ENCODE data around the gene PLA2G4F. TPM values are rescaled to one million over a fixed set of nuclear protein-coding genes. Genes with fewer than 3 reads are reported as not detected.

Gene PLA2G4F
- total RNA-seq, result under 1 TPM in 1 of 3 donors, not detected in 2; 0.30 TPM

GRCh38 chr15:42156243-42156922, at the start of gene PLA2G4F:
Gene PLA2G4F, minus strand, starts transcription at chr15:42156636. Its CDS starts 87 bp downstream, at chr15:42156549.
- no peaks in the 10 kb centered on the region for H3K27me3 Mint-ChIP-seq (ENCODE audit: low read depth)
- H3K4me3 Mint-ChIP-seq, result no peak within 1 kb of the TSS
- DNase-seq (no peak), ATAC-seq (no peak)
- no peaks in the 10 kb centered on the region for H3K4me1 Mint-ChIP-seq (ENCODE audit: low read depth)
- peaks cover 7% of the 10 kb centered on the region for H3K36me3 Mint-ChIP-seq (ENCODE audit: insufficient read depth)
- no peaks in the 10 kb centered on the region for H3K9me3 Mint-ChIP-seq

- Mint-ChIP-seq H3K4me3 (no peak overlapping the region), H3K4me1 (ENCODE audit: low read depth) (peaks cover 47% of the 10 kb centered on the region), H3K27me3 (ENCODE audit: low read depth) (no peaks in the 10 kb centered on the region), H3K9me3 (no peaks in the 10 kb centered on the region), H3K36me3 (ENCODE audit: insufficient read depth) (peaks cover 13% of the 10 kb centered on the region)
- ATAC-seq (no peak), DNase-seq (no peak)
Observed at GRCh38 chr15:42203891-42204290, 47.5 kb upstream of the PLA2G4F start.

- no peaks in the 10 kb centered on the region for H3K27me3 Mint-ChIP-seq (ENCODE audit: low read depth)
- no peak overlapping the region for H3K4me3 Mint-ChIP-seq
- H3K4me1 Mint-ChIP-seq (ENCODE audit: low read depth), result peaks cover 44% of the 10 kb centered on the region
- ATAC-seq, result no peak
- no peaks in the 10 kb centered on the region for H3K9me3 Mint-ChIP-seq
- H3K36me3 Mint-ChIP-seq (ENCODE audit: insufficient read depth), result peaks cover 16% of the 10 kb centered on the region
- no peak for DNase-seq
Observed at GRCh38 chr15:42202653-42203052, 46.2 kb upstream of the PLA2G4F start.

- Mint-ChIP-seq H3K4me3 (no peak overlapping the region), H3K9me3 (no peaks in the 10 kb centered on the region), H3K4me1 (ENCODE audit: low read depth) (peaks cover 35% of the 10 kb centered on the region), H3K27me3 (ENCODE audit: low read depth) (no peaks in the 10 kb centered on the region), H3K36me3 (ENCODE audit: insufficient read depth) (peaks cover 20% of the 10 kb centered on the region)
- DNase-seq (no peak), ATAC-seq (no peak)
Observed at GRCh38 chr15:42201801-42202200, 45.4 kb upstream of the PLA2G4F start.

- no peaks in the 10 kb centered on the region for H3K27me3 Mint-ChIP-seq (ENCODE audit: low read depth)
- H3K36me3 Mint-ChIP-seq (ENCODE audit: insufficient read depth), result peaks cover 32% of the 10 kb centered on the region
- H3K4me1 Mint-ChIP-seq (ENCODE audit: low read depth), result peaks cover 25% of the 10 kb centered on the region
- no peak for DNase-seq
- no peaks in the 10 kb centered on the region for H3K9me3 Mint-ChIP-seq
- ATAC-seq, result no peak
- H3K4me3 Mint-ChIP-seq, result no peak overlapping the region
Observed at GRCh38 chr15:42199126-42199525, 42.7 kb upstream of the PLA2G4F start.

- no peaks in the 10 kb centered on the region for H3K9me3 Mint-ChIP-seq
- H3K4me1 Mint-ChIP-seq (ENCODE audit: low read depth), result peaks cover 24% of the 10 kb centered on the region
Observed at GRCh38 chr15:42198516-42198915, 42.1 kb upstream of the PLA2G4F start.

GRCh38 chr15:42194513-42194912, 38.1 kb upstream of the PLA2G4F start:
- Mint-ChIP-seq H3K9me3 (no peaks in the 10 kb centered on the region), H3K4me3 (no peak overlapping the region), H3K27me3 (ENCODE audit: low read depth) (no peaks in the 10 kb centered on the region), H3K36me3 (ENCODE audit: insufficient read depth) (peaks cover 43% of the 10 kb centered on the region), H3K4me1 (ENCODE audit: low read depth) (peaks cover 35% of the 10 kb centered on the region)
- no peak for ATAC-seq
- no peak for DNase-seq

More at GRCh38 chr15:42198516-42198915, 42.1 kb upstream of the PLA2G4F start:
- Mint-ChIP-seq H3K27me3 (ENCODE audit: low read depth) (no peaks in the 10 kb centered on the region), H3K36me3 (ENCODE audit: insufficient read depth) (peaks cover 32% of the 10 kb centered on the region), H3K4me3 (no peak overlapping the region)
- DNase-seq (no peak), ATAC-seq (no peak)

- peaks cover 36% of the 10 kb centered on the region for H3K4me1 Mint-ChIP-seq (ENCODE audit: low read depth)
- H3K4me3 Mint-ChIP-seq, result peak overlapping the region; percentile 52
- peaks cover 47% of the 10 kb centered on the region for H3K36me3 Mint-ChIP-seq (ENCODE audit: insufficient read depth)
- ATAC-seq (peak; percentile 70 to 85), DNase-seq (no peak)
- H3K9me3 Mint-ChIP-seq, result no peaks in the 10 kb centered on the region
- H3K27me3 Mint-ChIP-seq (ENCODE audit: low read depth), result no peaks in the 10 kb centered on the region
Observed at GRCh38 chr15:42193383-42193782, 36.9 kb upstream of the PLA2G4F start.

- Mint-ChIP-seq H3K4me3 (no peak overlapping the region), H3K36me3 (ENCODE audit: insufficient read depth) (peaks cover 48% of the 10 kb centered on the region), H3K27me3 (ENCODE audit: low read depth) (no peaks in the 10 kb centered on the region), H3K9me3 (no peaks in the 10 kb centered on the region), H3K4me1 (ENCODE audit: low read depth) (peaks cover 36% of the 10 kb centered on the region)
- DNase-seq (no peak), ATAC-seq (peak in 1 of 2 donors; percentile 25)
Observed at GRCh38 chr15:42191610-42192346, 35.3 kb upstream of the PLA2G4F start.

GRCh38 chr15:42190370-42190769, 33.9 kb upstream of the PLA2G4F start:
- ATAC-seq (no peak), DNase-seq (no peak)
- no peaks in the 10 kb centered on the region for H3K9me3 Mint-ChIP-seq
- no peaks in the 10 kb centered on the region for H3K27me3 Mint-ChIP-seq (ENCODE audit: low read depth)
- H3K36me3 Mint-ChIP-seq (ENCODE audit: insufficient read depth), result peaks cover 49% of the 10 kb centered on the region
- peaks cover 29% of the 10 kb centered on the region for H3K4me1 Mint-ChIP-seq (ENCODE audit: low read depth)
- no peak overlapping the region for H3K4me3 Mint-ChIP-seq

GRCh38 chr15:42185801-42186200, 29.4 kb upstream of the PLA2G4F start:
- DNase-seq (no peak), ATAC-seq (no peak)
- H3K4me3 Mint-ChIP-seq, result no peak overlapping the region
- peaks cover 57% of the 10 kb centered on the region for H3K36me3 Mint-ChIP-seq (ENCODE audit: insufficient read depth)
- H3K27me3 Mint-ChIP-seq (ENCODE audit: low read depth), result no peaks in the 10 kb centered on the region
- H3K4me1 Mint-ChIP-seq (ENCODE audit: low read depth), result peaks cover 6% of the 10 kb centered on the region
- H3K9me3 Mint-ChIP-seq, result no peaks in the 10 kb centered on the region

- DNase-seq, result no peak
- no peaks in the 10 kb centered on the region for H3K27me3 Mint-ChIP-seq (ENCODE audit: low read depth)
- no peak overlapping the region for H3K4me3 Mint-ChIP-seq
- peaks cover 57% of the 10 kb centered on the region for H3K36me3 Mint-ChIP-seq (ENCODE audit: insufficient read depth)
- H3K9me3 Mint-ChIP-seq, result no peaks in the 10 kb centered on the region
- ATAC-seq, result no peak
- H3K4me1 Mint-ChIP-seq (ENCODE audit: low read depth), result peaks cover 1% of the 10 kb centered on the region
Observed at GRCh38 chr15:42184736-42185135, 28.3 kb upstream of the PLA2G4F start.

- peaks cover 56% of the 10 kb centered on the region for H3K36me3 Mint-ChIP-seq (ENCODE audit: insufficient read depth)
- ATAC-seq (no peak), DNase-seq (no peak)
- H3K4me3 Mint-ChIP-seq, result no peak overlapping the region
- H3K27me3 Mint-ChIP-seq (ENCODE audit: low read depth), result no peaks in the 10 kb centered on the region
- H3K4me1 Mint-ChIP-seq (ENCODE audit: low read depth), result peaks cover 1% of the 10 kb centered on the region
- no peaks in the 10 kb centered on the region for H3K9me3 Mint-ChIP-seq
Observed at GRCh38 chr15:42184296-42184695, 27.9 kb upstream of the PLA2G4F start.

GRCh38 chr15:42182961-42183360, 26.5 kb upstream of the PLA2G4F start:
- ATAC-seq (no peak), DNase-seq (no peak)
- Mint-ChIP-seq H3K9me3 (no peaks in the 10 kb centered on the region), H3K27me3 (ENCODE audit: low read depth) (no peaks in the 10 kb centered on the region), H3K4me1 (ENCODE audit: low read depth) (no peaks in the 10 kb centered on the region), H3K4me3 (no peak overlapping the region), H3K36me3 (ENCODE audit: insufficient read depth) (peaks cover 54% of the 10 kb centered on the region)

- Mint-ChIP-seq H3K27me3 (ENCODE audit: low read depth) (no peaks in the 10 kb centered on the region), H3K36me3 (ENCODE audit: insufficient read depth) (peaks cover 52% of the 10 kb centered on the region), H3K4me3 (no peak overlapping the region), H3K4me1 (ENCODE audit: low read depth) (no peaks in the 10 kb centered on the region), H3K9me3 (no peaks in the 10 kb centered on the region)
- DNase-seq, result no peak
- ATAC-seq, result no peak
Observed at GRCh38 chr15:42182328-42182886, 26.0 kb upstream of the PLA2G4F start.

All from activated T-cell treated with anti-CD3 and anti-CD28 coated beads, Interleukin-2, amount 50 U/mL, for 4 hours (primary cell).